H1 (cell line): ENCODE results near the gene SERPINB2.

Experiments
- ATF2 ChIP-seq: IDR thresholded peaks from 2 replicates; pipeline ENCODE4 v1.6.1; 2012; ENCODE audit warnings: low read length, inconsistent platforms
- BRCA1 ChIP-seq: IDR thresholded peaks from 2 replicates; pipeline ENCODE4 v1.6.1; 2012; ENCODE audit warnings: low read depth, low read length, improper control_type of control experiment
- CBX5 ChIP-seq: fragments of 300-800, 300-1000 bp; sonication (generic); IDR thresholded peaks from 2 replicates; pipeline ENCODE4 v1.7.1; 2016; ENCODE audit warnings: antibody characterized with exemption, low read length, low read depth
- CTCF ChIP-seq, 3 experiments: IDR thresholded peaks; 1 replicate in 2 of 3; 2 replicates in 1 of 3; pipeline versions ENCODE4 v1.5.1 to v1.6.1; 2011; ENCODE audit warnings: low read length in 3 of 3, mild to moderate bottlenecking in 3 of 3, inconsistent platforms in 2 of 3, low read depth in 1 of 3, moderate library complexity in 1 of 3; ENCODE audit not compliant: insufficient read depth in 1 of 3; ENCODE audit errors: control extremely low read depth in 1 of 3
- EP300 ChIP-seq, 2 experiments: IDR thresholded peaks; 1 replicate in 1 of 2; 2 replicates in 1 of 2; pipeline ENCODE4 v1.6.1; 2011 to 2012; ENCODE audit warnings: low read depth in 2 of 2, low read length in 2 of 2, mild to moderate bottlenecking in 2 of 2, borderline replicate concordance in 1 of 2, inconsistent platforms in 1 of 2, moderate library complexity in 1 of 2
- GTF2F1 ChIP-seq: IDR thresholded peaks from 2 replicates; pipeline ENCODE4 v1.6.1; 2012; ENCODE audit warnings: low read depth, low read length, improper control_type of control experiment, borderline replicate concordance
- MAFK ChIP-seq: IDR thresholded peaks from 2 replicates; pipeline ENCODE4 v1.6.1; 2012; ENCODE audit warnings: low read depth, mild to moderate bottlenecking, improper control_type of control experiment, low read length
- POLR2AphosphoS5 ChIP-seq: IDR thresholded peaks from 2 replicates; pipeline ENCODE4 v1.6.1; 2011; ENCODE audit warnings: low read depth, low read length
- POU5F1 ChIP-seq: IDR thresholded peaks from 2 replicates; pipeline ENCODE4 v1.6.1; 2011; ENCODE audit warnings: low read depth, mild to moderate bottlenecking, low read length, moderate library complexity
- RAD21 ChIP-seq, 2 experiments: IDR thresholded peaks in 1 of 2; conservative IDR thresholded peaks in 1 of 2; 2 replicates each; pipeline ENCODE4 v1.6.1; 2011; ENCODE audit warnings: low read depth in 2 of 2, low read length in 2 of 2, improper control_type of control experiment in 1 of 2, inconsistent platforms in 1 of 2, mild to moderate bottlenecking in 1 of 2, moderate library complexity in 1 of 2
- SIX5 ChIP-seq: IDR thresholded peaks from 2 replicates; pipeline ENCODE4 v1.6.1; 2011; ENCODE audit warnings: mild to moderate bottlenecking, low read depth, low read length

- TF ChIP-seq CTCF (IDR thresholded peaks at IDR 0.05; ENCODE audit: control extremely low read depth in 1 of 3, insufficient read depth in 1 of 3, low read depth in 1 of 3, low read length in 3 of 3) (no peak), CBX5 (no peak), EP300 (IDR thresholded peaks at IDR 0.05; ENCODE audit: borderline replicate concordance in 1 of 2, low read depth in 2 of 2, low read length in 2 of 2) (no peak), GTF2F1 (no peak), ATF2 (no peak), POLR2AphosphoS5 (no peak), RAD21 (IDR thresholded peaks at IDR 0.05 in 1 of 2, conservative IDR thresholded peaks at IDR 0.05 in 1 of 2; ENCODE audit: low read depth in 2 of 2, low read length in 2 of 2) (no peak), MAFK (no peak), SIX5 (no peak), POU5F1 (no peak), BRCA1 (no peak)
Observed at GRCh38 chr18:63890950-63891304, 3.4 kb downstream of the SERPINB2 start.
